Measurements from ENCODE around the gene RNH1.

The RNH1 gene

DNA sequence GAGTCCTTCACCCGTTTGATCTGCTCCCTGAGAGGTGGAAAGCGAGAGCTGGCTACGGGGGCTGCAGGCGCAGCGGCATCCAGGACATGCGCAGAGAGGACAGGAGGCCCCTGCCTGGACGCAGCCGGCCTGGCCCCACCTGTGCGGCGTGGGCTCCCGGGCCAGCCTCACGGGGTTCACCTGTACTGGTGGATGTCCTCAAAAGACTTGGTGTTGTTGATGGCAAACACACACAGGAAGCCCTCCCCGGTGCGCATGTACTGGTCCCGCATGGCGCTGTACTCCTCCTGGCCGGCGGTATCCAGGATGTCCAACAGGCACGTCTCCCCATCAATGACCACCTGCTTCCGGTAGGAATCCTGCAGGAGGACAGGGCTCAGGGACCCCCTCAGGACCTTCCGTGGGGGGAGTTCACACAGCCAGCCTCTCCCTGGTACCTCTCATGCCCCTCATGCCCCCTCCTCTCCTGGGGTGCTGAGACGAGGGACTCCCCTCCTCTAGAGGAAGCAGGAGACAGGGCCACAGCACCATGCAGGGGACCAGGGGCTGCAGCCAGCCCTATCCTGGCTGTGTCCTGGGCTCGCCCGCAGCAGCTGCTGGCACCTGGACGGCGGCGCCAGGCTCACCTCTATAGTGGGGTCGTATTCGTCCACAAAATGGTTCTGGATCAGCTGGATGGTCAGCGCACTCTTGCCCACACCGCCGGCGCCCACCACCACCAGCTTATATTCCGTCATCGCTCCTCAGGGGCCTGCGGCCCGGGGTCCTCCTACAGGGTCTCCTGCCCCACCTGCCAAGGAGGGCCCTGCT lies 26.7 kb upstream of the RNH1 start:
- Histone ChIP-seq H2AFZ (ENCODE audit: low read length) (no peak overlapping the region), H3K27me3 (replicated peaks; ENCODE audit: insufficient read depth, low read length) (no peaks in the 10 kb centered on the region), H3K27ac (ENCODE audit: low read length) (peak overlapping the region; percentile 62; the same call in 1 of the 2 replicates), H3K9ac (ENCODE audit: low read length) (peak overlapping the region; percentile 87; the same call in 1 of the 2 replicates), H3K9me3 (replicated peaks; ENCODE audit: insufficient read depth, low read length) (no peaks in the 10 kb centered on the region), H3K9me2 (replicated peaks; ENCODE audit: insufficient read depth, low read length) (no peaks in the 10 kb centered on the region), H3F3A (ENCODE audit: insufficient read depth, low read length) (peaks cover 16% of the 10 kb centered on the region), H3K4me2 (ENCODE audit: low read depth, low read length) (peak overlapping the region; percentile 63), H4K20me1 (ENCODE audit: insufficient read depth, low read length) (no peaks in the 10 kb centered on the region), H3K79me2 (ENCODE audit: low read length) (peaks cover 18% of the 10 kb centered on the region), H3K4me3 (ENCODE audit: low read length) (peak overlapping the region; percentile 83), H3K4me1 (ENCODE audit: low read length) (peaks cover 19% of the 10 kb centered on the region), H3K36me3 (replicated peaks; ENCODE audit: insufficient read depth, low read length) (no peaks in the 10 kb centered on the region)
- no peak for DNase-seq
- TF ChIP-seq EZH2phosphoT487 (IDR thresholded peaks at IDR 0.05; ENCODE audit: low read length) (no peak), CTCF (IDR thresholded peaks at IDR 0.05; ENCODE audit: low read length) (no peak), EZH2 (optimal IDR thresholded peaks at IDR 0.05; ENCODE audit: low read depth, low read length) (no peak)

DNA sequence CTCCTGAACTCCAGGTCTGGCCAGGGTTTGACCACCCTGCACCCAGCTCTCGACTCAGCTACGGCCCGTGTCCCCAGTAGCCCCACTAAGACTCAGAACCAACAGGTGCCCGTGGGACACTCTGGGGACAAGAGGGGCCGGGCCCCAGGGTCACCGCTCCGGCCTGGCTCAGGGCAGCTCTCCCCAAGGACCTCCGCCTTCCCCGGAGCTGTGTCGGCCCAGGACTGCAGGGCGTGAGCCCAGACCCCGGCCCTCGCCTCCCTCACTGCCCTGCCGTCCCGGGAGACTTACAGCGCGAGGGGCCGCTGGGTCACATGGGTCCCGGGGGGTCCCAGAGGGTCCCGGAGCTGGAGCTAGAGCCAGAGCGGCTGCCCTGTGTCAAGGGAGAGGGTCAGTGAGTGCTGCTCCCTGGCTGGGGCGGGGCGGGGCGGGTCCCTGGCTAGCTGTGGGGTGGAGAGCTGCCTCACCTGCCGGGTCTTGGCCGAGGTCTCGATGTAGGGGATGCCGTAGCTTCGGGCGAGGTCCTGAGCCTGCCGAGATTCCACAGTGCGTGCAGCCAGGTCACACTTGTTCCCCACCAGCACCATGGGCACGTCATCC lies 26.0 kb upstream of the RNH1 start:
- Histone ChIP-seq H3K36me3 (replicated peaks; ENCODE audit: insufficient read depth, low read length) (no peaks in the 10 kb centered on the region), H3K9me3 (replicated peaks; ENCODE audit: insufficient read depth, low read length) (no peaks in the 10 kb centered on the region), H3K4me3 (ENCODE audit: low read length) (no peak overlapping the region), H3K27ac (ENCODE audit: low read length) (no peak overlapping the region), H3K4me2 (ENCODE audit: low read depth, low read length) (no peak overlapping the region), H4K20me1 (ENCODE audit: insufficient read depth, low read length) (no peaks in the 10 kb centered on the region), H3F3A (ENCODE audit: insufficient read depth, low read length) (peaks cover 16% of the 10 kb centered on the region), H3K79me2 (ENCODE audit: low read length) (peaks cover 18% of the 10 kb centered on the region), H3K4me1 (ENCODE audit: low read length) (peaks cover 17% of the 10 kb centered on the region), H3K27me3 (replicated peaks; ENCODE audit: insufficient read depth, low read length) (no peaks in the 10 kb centered on the region), H3K9me2 (replicated peaks; ENCODE audit: insufficient read depth, low read length) (no peaks in the 10 kb centered on the region), H2AFZ (ENCODE audit: low read length) (no peak overlapping the region), H3K9ac (ENCODE audit: low read length) (no peak overlapping the region)
- TF ChIP-seq EZH2phosphoT487 (IDR thresholded peaks at IDR 0.05; ENCODE audit: low read length) (no peak), CTCF (IDR thresholded peaks at IDR 0.05; ENCODE audit: low read length) (no peak), EZH2 (optimal IDR thresholded peaks at IDR 0.05; ENCODE audit: low read depth, low read length) (no peak)
- no peak for DNase-seq

- no peak overlapping the region for H3K4me3 ChIP-seq (ENCODE audit: low read length)
- H3K9me3 ChIP-seq (replicated peaks; ENCODE audit: insufficient read depth, low read length): no peaks in the 10 kb centered on the region
- H3K27ac ChIP-seq (ENCODE audit: low read length): no peak overlapping the region
- H3K4me1 ChIP-seq (ENCODE audit: low read length): peaks cover 12% of the 10 kb centered on the region
- H3K9ac ChIP-seq (ENCODE audit: low read length): no peak overlapping the region
- no peaks in the 10 kb centered on the region for H3K36me3 ChIP-seq (replicated peaks; ENCODE audit: insufficient read depth, low read length)
- no peaks in the 10 kb centered on the region for H3K27me3 ChIP-seq (replicated peaks; ENCODE audit: insufficient read depth, low read length)
- no peaks in the 10 kb centered on the region for H3K9me2 ChIP-seq (replicated peaks; ENCODE audit: insufficient read depth, low read length)
- H2AFZ ChIP-seq (ENCODE audit: low read length): no peak overlapping the region
- DNase-seq: no peak
- TF ChIP-seq EZH2 (optimal IDR thresholded peaks at IDR 0.05; ENCODE audit: low read depth, low read length) (no peak), EZH2phosphoT487 (IDR thresholded peaks at IDR 0.05; ENCODE audit: low read length) (no peak), CTCF (IDR thresholded peaks at IDR 0.05; ENCODE audit: low read length) (no peak)
- H3K79me2 ChIP-seq (ENCODE audit: low read length): peaks cover 18% of the 10 kb centered on the region
- H4K20me1 ChIP-seq (ENCODE audit: insufficient read depth, low read length): no peaks in the 10 kb centered on the region
- H3F3A ChIP-seq (ENCODE audit: insufficient read depth, low read length): peaks cover 16% of the 10 kb centered on the region
- no peak overlapping the region for H3K4me2 ChIP-seq (ENCODE audit: low read depth, low read length)
Observed at GRCh38 chr11:532527-532985, 25.5 kb upstream of the RNH1 start.
